Activated naive CD4-positive, alpha-beta T cell treated with anti-CD3 and anti-CD28 coated beads, Interleukin-2, amount 50 U/mL, for 72 hours (primary cell): ENCODE results near the gene CATSPER4. TPM values are rescaled to one million over a fixed set of nuclear protein-coding genes. Genes with fewer than 3 reads are reported as not detected.
A peak's percentile ranks its signal among the peaks of the same experiment; 100 is the strongest.

Experiments used
- ATAC-seq, 2 donors: fragments of 150-1000 bp; cut with Tn5 transposase; 2 replicates each; pipeline ENCODE4 v1.10.0; 2021; ENCODE audit warnings: mild to moderate bottlenecking in 2 of 2, moderate library complexity in 2 of 2
- DNase-seq, 2 donors: peaks; one replicate each; pipeline ENCODE4 v3.0.0; 2021 to 2022; ENCODE audit warnings: low spot score in 2 of 2
- H3K27ac Mint-ChIP-seq, 2 donors: one replicate each; pipeline ENCODE4 v1.8.0; 2022; ENCODE audit warnings: mild to moderate bottlenecking in 2 of 2, mixed read lengths in 2 of 2
- H3K36me3 Mint-ChIP-seq, 2 donors: one replicate each; pipeline ENCODE4 v1.8.0; 2022; ENCODE audit warnings: mixed read lengths in 2 of 2
- H3K9me3 Mint-ChIP-seq, 2 donors: one replicate each; pipeline ENCODE4 v1.8.0; 2022; ENCODE audit warnings: mixed read lengths in 2 of 2
- total RNA-seq, 2 donors: library from RNA; stranded (reverse); gene quantifications; one replicate each; pipeline ENCODE4 v1.2.3, GENCODE V29; 2022

The CATSPER4 gene
- total RNA-seq, 2 donors from 2014 or later = not detected

- no peaks in the 10 kb centered on the region for H3K9me3 Mint-ChIP-seq
- no peaks in the 10 kb centered on the region for H3K36me3 Mint-ChIP-seq
- DNase-seq (peak in 1 of 2 donors; percentile 54), ATAC-seq (peak; percentile 41 to 67)
- no peak overlapping the region for H3K27ac Mint-ChIP-seq
These were observed 28.8 kb upstream of the CATSPER4 start for GRCh38 chr1:26161415-26162219.

- Mint-ChIP-seq H3K36me3 (no peaks in the 10 kb centered on the region), H3K9me3 (no peaks in the 10 kb centered on the region), H3K27ac (no peak overlapping the region)
- no peak for DNase-seq
- ATAC-seq = no peak
These were observed 28.1 kb upstream of the CATSPER4 start for GRCh38 chr1:26162220-26162709.

- ATAC-seq (no peak), DNase-seq (no peak)
- Mint-ChIP-seq H3K9me3 (no peaks in the 10 kb centered on the region), H3K27ac (no peak overlapping the region), H3K36me3 (no peaks in the 10 kb centered on the region)
These were observed 26.7 kb upstream of the CATSPER4 start for GRCh38 chr1:26163684-26164035.

GRCh38 chr1:26164036-26164860 lies 26.2 kb upstream of the CATSPER4 start:
- H3K9me3 Mint-ChIP-seq = no peaks in the 10 kb centered on the region
- DNase-seq = peak in 1 of 2 donors; percentile 74
- no peak overlapping the region for H3K27ac Mint-ChIP-seq
- ATAC-seq = peak; percentile 69 to 80
- H3K36me3 Mint-ChIP-seq = no peaks in the 10 kb centered on the region

GRCh38 chr1:26164861-26165842 lies 25.2 kb upstream of the CATSPER4 start:
- Mint-ChIP-seq H3K9me3 (no peaks in the 10 kb centered on the region), H3K27ac (no peak overlapping the region), H3K36me3 (no peaks in the 10 kb centered on the region)
- no peak for DNase-seq
- ATAC-seq = no peak

GRCh38 chr1:26166719-26167281 lies 23.6 kb upstream of the CATSPER4 start:
- DNase-seq = no peak
- H3K36me3 Mint-ChIP-seq = peaks cover 0 to 6% of the 10 kb centered on the region in 2 donors

GRCh38 chr1:26168410-26169197 lies 21.8 kb upstream of the CATSPER4 start, which contains the start of gene C1orf232:
C1orf232 (minus strand) TSS chr1:26168963; CDS start chr1:26168499, 464 bp downstream.
- DNase-seq (no peak), ATAC-seq (no peak)
- Mint-ChIP-seq H3K27ac (peak within 1 kb of the TSS; percentile 88 to 91), H3K9me3 (no peaks in the 10 kb centered on the region), H3K36me3 (peaks cover 0 to 6% of the 10 kb centered on the region in 2 donors)

More at GRCh38 chr1:26166719-26167281, 23.6 kb upstream of the CATSPER4 start:
- ATAC-seq = no peak
- H3K9me3 Mint-ChIP-seq = no peaks in the 10 kb centered on the region
- no peak overlapping the region for H3K27ac Mint-ChIP-seq

- Mint-ChIP-seq H3K36me3 (peaks cover 0 to 6% of the 10 kb centered on the region in 2 donors), H3K27ac (peak overlapping the region; percentile 55 to 91), H3K9me3 (no peaks in the 10 kb centered on the region)
- DNase-seq (no peak), ATAC-seq (no peak)
These were observed 21.2 kb upstream of the CATSPER4 start for GRCh38 chr1:26169198-26169554.

GRCh38 chr1:26169669-26170471 lies 20.5 kb upstream of the CATSPER4 start, which contains the start of gene ZNF593:
ZNF593 (plus strand) TSS chr1:26169908; CDS start chr1:26169984, 76 bp downstream.
- ATAC-seq (peak; percentile 96 to 97), DNase-seq (peak; percentile 91 to 93)
- Mint-ChIP-seq H3K36me3 (peaks cover 0 to 6% of the 10 kb centered on the region in 2 donors), H3K9me3 (no peaks in the 10 kb centered on the region), H3K27ac (peak within 1 kb of the TSS; percentile 88 to 91)

GRCh38 chr1:26170472-26170821 lies 20.0 kb upstream of the CATSPER4 start:
- Mint-ChIP-seq H3K36me3 (peaks cover 0 to 6% of the 10 kb centered on the region in 2 donors), H3K27ac (peak overlapping the region; percentile 81 to 91), H3K9me3 (no peaks in the 10 kb centered on the region)
- DNase-seq = no peak
- no peak for ATAC-seq

- H3K36me3 Mint-ChIP-seq = peaks cover 0 to 6% of the 10 kb centered on the region in 2 donors
- ATAC-seq = no peak
- no peak for DNase-seq
- H3K9me3 Mint-ChIP-seq = no peaks in the 10 kb centered on the region
- H3K27ac Mint-ChIP-seq = peak within 1 kb of the TSS; percentile 14 to 91
These were observed 19.0 kb upstream of the CATSPER4 start, which contains the start of gene ZNF593OS for GRCh38 chr1:26171084-26172072. ZNF593OS (minus strand) TSS chr1:26171832; CDS start chr1:26171661, 171 bp downstream.

GRCh38 chr1:26175346-26175745 lies 15.1 kb upstream of the CATSPER4 start:
- ATAC-seq = no peak
- H3K36me3 Mint-ChIP-seq = peaks cover 0 to 6% of the 10 kb centered on the region in 2 donors
- H3K27ac Mint-ChIP-seq = no peak overlapping the region
- H3K9me3 Mint-ChIP-seq = no peaks in the 10 kb centered on the region
- DNase-seq = no peak

GRCh38 chr1:26177182-26177684 lies 13.2 kb upstream of the CATSPER4 start, which contains the start of gene CNKSR1:
CNKSR1 (plus strand) TSS chr1:26177491; CDS start chr1:26177548, 57 bp downstream.
- ATAC-seq (peak in 1 of 2 donors; percentile 67), DNase-seq (no peak)
- no peaks in the 10 kb centered on the region for H3K36me3 Mint-ChIP-seq
- no peaks in the 10 kb centered on the region for H3K9me3 Mint-ChIP-seq
- peak within 1 kb of the TSS; percentile 6 to 74 for H3K27ac Mint-ChIP-seq
